Endothelial cell of hepatic sinusoid (primary cell): ENCODE results near the gene PHLDB2.
"Not testable (repeated sequence)": the region's sequence is repeated elsewhere in the genome, so short reads cannot be mapped to it uniquely, and the experiment has no call there.

Experiments used
- in situ Hi-C: cut with HindIII; loops from 2 replicates; pipeline ENCODE4 v1.10.0; 2017; ENCODE audit warnings: low sequenced_read_pairs

The PHLDB2 gene

DNA sequence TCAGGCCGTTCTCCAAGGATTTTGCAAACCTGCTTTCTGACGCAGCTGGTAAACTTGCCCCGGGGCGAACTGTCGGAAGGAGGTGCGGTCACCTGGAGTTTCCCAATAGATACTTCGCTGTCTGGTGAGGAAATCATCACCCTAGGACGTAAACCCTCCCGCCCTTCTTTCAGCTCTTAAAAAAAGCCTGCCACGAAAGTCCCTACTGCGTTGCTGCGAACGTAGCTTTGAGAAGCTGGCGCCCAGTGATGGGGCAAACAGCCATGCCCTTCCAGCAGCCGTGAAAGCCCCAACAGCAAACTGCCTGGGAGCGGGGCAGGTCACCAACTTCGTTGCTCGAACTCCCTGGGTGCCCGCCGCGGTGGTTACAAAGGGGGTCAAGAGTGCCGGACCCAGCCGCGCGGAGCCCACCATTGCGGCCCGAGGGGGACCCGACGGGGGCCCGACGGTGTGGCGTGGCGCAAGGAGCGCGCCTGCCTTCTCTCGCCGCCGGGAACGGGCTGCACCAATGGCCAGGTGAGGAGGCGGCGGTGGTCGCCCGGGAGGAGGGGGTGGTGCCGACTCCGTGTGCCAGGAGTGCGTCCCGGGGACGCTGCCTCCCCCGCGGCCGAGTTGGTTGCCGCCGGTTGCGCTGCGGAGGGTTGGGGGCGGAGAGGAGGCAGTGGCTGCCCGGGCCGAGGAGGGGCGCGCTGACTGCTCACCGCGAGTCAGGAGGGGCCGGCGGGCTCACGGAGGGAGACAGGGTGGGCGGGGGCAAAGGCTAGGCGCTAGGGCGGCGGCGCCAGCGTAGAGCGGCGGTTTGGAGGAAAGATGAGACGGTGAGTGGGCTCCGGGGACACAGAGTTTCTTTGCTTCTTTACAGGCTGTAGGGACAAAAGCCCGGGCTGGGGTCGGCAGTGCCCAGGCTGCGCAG, at the start of gene PHLDB2:
Gene PHLDB2, plus strand, starts transcription at position 205 of the 913 bp plus-strand sequence. CDS start 24,813 bp downstream, outside the sequence.
- in situ Hi-C loops: no loop called here

DNA sequence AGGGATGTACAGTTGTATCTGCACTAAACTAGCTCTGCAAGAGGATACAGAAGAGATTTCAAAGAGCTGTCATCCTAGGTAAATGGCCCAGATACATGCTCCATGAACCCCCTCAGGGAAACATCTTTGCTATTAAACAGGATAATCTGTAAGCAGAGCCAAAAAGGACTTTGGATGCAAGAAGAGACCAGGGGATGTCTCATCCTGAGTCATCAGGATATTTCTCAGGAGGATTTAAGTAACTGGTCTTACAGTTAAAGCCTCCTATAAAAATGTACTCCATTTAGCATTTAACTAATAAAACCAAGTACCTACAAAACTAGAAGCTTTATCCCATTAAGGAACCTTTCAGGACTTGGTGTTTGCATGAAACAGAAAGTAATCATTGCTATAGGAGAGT, 48.2 kb upstream of the PHLDB2 start:
- in situ Hi-C loops: no loop called here

DNA sequence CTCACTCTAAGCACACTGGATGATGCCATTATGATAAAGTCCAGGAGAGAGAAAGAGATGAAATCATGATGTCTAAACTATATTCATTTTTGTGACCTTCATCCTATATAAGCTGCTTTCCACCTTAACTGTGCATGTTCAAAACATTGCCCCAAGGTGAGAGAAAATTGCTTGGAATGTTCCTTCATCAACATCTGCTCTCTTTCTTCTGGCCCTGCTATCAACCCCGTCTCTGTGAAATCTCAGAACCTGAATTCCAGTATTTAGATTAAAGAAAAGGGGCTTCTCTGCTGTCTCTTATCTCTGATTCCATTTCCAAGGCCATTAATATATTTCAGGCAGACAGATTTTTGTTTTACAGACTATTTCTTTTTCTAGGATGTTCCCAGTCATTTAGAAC, 47.3 kb upstream of the PHLDB2 start:
- in situ Hi-C loops: no loop called here

DNA sequence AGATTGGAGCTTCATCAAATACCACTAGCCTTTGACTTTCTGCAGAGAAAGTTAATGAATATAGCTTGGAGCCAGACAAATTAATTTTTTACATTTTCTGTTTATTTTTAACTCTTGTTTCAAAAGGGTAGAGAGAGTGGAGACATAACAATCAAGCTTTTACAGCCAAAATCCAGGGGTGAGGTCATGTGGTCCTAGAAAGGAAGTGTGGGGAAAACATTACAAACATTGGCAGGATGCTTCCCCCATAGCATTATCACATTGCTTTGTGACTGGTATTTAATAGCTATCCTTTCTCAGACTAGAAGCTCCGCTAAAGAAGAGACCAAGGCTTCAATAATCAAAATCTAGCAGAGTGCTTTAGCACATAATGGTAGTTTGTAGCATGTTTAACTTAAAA, 46.4 kb upstream of the PHLDB2 start:
- in situ Hi-C loops: no loop called here

DNA sequence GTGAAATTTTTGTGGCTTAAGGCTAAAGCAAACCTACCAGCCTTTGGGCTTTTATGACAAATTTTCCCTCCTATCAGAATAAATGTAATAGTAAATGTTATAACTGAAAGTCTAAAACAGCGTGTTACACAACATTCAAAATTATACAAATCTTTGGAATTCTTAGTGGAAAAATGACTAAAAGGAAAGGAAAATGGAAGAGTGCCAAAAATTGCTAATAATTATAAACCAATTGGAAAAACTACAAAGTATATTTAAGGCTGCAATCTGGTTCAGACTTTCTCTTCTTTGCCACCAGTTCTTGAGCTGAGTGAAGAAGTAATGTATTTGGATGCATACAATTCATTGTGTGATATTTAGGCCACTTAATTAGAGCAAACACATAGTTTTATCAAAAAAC, 45.6 kb upstream of the PHLDB2 start:
- in situ Hi-C loops: no loop called here

DNA sequence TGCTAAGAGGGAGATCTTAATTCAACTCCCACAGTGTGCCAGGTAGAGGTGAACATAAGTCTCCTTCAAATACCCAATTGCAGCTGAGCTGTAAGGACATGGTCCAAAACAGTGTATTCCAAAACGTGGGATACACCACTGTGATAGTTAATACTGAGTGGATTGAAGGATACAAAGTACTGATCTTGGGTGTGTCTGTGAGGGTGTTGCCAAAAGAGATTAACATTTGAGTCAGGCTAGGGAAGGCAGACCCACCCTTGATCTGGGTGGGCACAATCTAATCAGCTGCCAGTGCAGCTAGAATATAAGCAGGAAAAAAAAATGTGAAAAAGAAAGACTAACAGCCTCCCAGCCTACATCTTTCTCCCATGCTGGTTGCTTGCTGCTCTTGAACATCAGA, 45.1 kb upstream of the PHLDB2 start:
- in situ Hi-C loops: no loop called here

DNA sequence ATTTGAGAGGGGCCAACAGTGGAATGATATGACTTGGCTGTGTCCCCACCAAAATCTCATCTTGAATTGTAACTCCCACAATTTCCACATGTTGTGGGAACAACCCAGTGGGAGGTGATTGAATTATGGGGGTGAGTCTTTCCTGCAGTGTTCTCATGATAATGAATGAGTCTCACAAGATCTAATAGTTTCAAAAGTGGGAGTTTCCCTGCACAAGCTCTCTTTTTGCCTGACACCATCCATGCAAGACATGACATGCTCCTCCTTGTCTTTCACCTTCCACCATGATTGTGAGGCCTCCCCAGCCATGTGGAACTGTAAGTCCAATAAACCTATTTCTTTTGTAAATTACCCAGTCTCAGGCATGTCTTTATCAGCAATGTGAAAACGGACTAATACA, 42.3 kb upstream of the PHLDB2 start:
- in situ Hi-C loops: not testable (repeated sequence)

DNA sequence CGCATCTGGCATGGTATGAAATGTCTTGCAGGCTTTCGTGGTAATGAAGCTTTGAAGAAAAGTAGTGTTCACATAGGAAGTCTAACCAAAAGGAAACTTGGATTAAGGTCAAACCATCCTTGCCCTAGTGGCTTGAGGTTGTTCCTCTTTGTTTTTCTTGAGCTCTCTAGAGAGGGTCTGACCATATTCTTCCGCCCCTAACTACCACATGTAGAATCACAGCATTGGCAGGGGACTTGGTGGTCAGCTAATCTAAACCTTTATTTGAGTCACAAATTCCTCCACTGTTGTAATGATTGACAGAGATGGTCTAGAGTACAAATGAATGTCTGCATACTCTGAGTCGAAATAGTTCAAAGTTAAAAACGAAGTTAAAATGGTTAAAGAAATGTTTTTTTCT, 39.1 kb upstream of the PHLDB2 start:
- in situ Hi-C loops: no loop called here

DNA sequence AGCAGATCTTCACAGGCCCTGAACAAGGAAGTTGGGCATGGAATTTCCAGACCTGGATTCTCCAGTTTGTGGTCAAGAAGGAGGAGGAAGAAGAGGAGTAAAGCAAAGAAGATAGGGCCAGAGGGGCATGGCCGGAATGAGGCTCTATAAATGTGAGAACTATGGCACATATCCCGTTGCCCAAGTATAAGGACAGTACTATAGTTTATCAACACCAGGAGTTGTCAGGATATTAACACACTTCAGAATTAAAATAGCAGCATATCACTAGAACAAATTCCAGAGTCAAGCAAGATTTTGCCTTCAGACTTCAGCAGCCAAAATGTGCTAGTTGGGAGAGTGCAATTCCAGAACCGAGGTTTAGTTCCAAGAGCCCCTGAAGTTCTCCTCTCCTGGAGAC, 38.4 kb upstream of the PHLDB2 start:
- in situ Hi-C loops: no loop called here

DNA sequence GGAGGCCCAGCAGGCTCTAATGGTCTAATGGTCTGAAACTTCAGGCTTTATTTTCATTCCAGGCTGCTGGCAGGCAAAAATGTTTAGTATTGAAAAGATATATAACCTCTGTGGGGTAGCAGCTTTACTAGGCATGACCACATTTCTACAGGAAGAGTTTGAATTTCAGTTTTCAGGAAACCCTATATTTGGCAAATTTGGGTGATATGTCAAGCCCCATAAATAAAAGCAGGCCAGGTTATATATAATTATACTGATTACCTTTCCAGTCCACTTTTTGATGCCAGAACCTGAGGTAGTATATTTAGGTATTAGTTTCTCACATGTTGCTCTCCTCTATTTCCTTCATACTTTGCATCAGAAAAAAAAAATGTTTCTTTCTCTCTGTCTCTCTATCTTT, 37.2 kb upstream of the PHLDB2 start:
- in situ Hi-C loops: no loop called here

DNA sequence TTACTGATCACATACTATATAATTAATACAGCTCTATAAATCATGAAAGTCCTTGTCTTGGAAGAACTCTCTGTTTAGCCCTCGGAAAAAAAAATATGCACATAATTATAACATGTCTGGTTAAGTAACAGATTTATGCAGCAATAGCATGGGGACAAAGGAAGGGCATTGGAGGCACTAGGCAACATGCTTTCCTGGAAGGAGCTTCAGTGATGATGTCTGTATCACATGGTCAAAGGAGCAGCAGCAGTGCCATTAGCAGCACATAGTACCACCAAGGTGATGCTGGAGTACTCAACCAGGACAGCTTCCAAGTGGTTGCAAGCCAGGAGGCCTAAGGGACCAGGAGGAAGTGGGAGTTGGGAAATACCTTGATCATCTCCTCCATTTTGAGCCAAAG, 36.3 kb upstream of the PHLDB2 start:
- in situ Hi-C loops: no loop called here

DNA sequence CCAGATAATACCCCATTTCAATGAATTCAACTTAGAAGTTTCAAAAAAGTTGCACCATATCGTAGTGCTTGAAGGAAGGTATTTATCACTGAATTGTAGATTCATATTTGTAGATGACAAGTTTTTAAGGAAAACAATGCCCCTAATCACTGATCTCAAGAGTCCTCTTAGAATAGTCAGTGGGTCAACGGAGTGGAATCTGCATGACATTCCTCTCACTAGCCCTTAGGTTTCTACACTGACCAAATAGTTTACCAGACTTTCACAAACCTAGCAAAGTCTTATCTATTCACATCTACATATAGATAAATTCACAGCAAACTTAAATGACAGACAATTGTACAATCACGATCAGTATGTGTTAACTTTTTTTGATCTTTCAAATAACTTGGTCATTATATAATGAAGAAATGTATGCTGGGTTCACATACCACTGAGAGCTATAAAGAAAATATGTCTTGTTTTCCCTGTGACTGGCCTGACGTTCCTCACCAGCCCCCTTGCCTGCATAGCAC, 35.7 kb upstream of the PHLDB2 start:
- in situ Hi-C loops: no loop called here

DNA sequence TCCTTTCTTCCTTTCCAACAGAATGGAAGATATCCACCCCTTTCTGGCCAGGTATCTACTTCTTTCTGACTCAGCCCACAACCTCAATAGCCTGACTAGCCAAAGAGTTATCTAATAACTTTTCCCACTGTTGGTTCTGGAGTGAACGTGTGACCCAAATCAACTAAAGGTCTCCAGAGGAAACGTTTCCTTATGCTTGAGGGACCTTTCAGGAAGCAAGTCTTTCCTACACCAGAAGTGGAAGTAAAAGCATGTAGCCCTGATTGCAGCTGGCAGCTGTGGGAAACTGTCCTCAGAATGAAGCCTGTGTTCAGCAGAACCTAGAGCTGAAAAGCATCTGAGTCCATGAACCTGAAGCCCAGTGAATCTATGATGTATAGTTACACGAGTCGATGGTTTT, 34.7 kb upstream of the PHLDB2 start:
- in situ Hi-C loops: no loop called here

DNA sequence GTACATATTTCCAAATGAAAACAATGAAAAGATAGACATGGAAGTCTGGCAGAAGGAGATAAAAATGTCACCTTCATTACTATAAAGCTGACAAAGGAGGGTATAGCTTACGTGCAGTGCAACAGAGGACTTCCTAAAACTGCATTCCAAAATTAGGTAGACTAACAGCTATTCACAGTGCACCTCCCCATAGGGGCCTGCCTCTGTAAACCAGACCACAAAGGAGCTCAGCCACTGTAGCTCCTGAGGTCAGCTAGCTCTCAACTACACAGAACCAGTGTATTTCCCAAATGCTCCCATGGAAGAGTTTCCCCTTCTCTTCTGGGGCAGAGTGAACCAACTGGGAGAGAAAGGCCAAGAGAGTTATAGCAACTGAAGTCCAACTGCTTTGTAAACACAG, 31.2 kb upstream of the PHLDB2 start:
- in situ Hi-C loops: no loop called here

DNA sequence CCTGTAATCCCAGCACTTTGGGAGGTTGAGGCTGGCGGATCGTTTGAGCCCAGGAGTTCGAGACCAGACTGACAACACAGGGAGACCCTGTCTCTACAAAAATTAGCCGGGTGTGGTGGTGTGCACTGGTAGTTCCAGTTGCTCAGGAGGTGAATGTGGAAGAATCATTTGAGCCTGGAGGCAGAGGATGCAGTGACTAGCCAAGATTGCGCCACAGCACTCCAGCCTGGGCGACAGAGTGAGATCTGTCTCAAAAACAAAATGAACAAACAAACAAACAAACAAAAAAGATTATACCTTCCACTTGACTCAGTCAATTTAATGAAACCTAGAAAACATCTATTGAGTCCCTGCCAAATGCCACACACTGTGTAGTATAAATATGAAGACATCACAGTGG, 30.5 kb upstream of the PHLDB2 start:
- in situ Hi-C loops: no loop called here

DNA sequence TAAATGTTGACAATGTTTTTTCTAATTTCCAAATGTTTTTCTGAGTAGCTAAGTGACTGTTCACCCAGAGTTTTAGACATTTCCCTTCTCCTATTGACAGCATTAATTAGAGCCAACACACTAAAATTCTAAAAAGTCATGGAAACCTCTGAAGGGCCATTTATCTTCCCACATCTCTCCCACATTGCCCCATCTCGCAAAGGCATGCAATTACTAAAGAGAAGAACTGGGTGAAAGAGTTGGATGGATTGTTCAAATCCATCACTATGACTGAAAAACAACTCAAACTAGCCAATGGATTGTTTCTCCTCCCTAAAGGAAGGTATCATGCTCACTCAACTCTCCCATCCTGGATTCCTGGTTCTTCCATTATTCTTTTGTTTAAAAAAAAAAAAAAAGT, 30.0 kb upstream of the PHLDB2 start:
- in situ Hi-C loops: no loop called here

DNA sequence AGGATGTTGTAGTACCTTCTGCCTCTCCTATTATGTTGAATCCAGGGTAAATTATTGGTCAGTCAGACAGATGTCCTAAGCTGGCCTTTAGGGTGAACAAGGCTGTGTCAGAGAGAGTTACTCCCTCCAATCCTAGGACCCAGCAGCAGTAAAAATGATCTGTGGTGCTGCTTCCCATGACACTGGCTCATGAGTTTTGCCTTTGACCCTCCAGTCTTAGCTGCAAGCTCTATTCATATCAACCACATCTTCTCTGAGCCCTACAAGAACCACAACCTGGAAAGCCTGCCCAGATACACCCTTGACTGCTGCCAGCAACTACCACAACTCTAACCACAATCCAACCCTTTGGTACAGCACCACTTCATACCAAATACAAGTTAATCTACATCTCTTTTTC, 27.2 kb upstream of the PHLDB2 start:
- in situ Hi-C loops: no loop called here

DNA sequence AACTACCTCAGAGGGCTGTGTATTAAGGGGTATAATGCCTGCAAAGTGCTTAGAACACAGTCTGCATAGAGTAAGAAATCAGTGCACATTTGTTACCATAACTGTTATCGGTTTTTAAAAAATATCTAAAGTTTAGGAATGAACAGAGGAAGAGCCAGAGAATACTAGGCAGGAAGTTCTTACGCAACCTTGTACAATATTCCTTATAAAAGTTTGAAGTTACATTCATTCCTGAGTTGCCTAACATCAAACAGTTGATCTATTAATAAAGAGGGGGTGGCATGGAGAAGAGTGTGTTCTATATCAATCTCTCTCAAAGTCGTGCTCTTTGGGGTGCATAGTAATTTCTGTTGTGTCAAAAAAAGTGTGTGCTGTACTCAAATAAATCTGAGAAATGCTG, 22.0 kb upstream of the PHLDB2 start:
- in situ Hi-C loops: no loop called here

DNA sequence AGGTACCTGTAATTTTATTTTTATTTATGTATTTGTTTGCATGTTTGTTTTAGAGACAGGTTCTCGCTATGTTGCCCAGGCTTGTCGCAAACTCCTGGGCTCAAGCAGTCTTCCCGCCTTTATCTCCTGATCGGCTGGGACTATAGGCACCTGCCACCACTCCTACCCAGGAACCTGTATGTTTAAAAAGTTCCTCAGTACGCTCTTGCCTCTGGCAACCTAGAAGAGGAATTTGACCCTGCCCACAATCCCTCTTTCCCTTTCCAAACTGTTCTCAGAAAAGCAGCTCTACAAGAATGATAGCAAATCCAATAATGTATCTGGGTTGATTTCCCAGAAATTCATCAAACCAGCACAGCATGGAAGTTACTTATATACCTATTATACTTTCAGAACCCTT, 20.9 kb upstream of the PHLDB2 start:
- in situ Hi-C loops: no loop called here

DNA sequence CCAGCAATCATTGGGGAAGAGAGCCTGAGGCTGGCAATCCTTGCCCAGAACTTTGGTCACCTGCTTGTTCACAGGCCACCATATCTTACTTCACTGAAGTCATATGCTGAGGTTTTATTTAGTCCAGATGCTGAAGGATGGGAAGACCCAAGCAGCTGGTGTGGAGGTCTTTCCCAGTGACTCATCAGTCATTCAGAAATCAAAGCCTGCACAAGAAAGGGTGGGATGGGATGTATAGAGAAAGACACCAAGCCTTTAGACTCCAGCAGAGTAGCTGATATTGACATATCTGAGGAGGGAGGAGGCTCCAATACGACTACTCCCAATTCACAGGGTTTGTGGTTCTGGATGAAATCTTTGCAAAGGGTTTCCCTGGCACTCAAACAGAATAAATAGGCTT, 13.0 kb upstream of the PHLDB2 start:
- in situ Hi-C loops: no loop called here

DNA sequence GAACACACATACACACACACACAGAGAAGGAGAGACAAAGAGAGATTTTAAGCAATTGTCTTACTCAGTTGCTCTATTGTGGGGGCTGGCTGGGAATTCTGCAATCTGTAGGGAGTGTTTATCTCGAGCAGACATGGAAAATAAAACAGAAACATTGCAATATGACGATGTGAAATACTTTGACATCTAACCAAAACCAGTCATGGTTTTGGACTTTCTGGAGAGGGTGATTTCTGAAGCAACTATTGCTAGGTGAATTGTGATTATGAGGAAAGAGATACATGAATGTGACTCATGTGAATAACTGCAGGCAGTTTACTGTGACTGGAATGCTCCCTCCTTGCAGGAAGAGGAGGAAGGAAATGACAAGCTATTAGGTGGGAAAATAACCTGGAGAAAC, 12.3 kb upstream of the PHLDB2 start:
- in situ Hi-C loops: no loop called here

DNA sequence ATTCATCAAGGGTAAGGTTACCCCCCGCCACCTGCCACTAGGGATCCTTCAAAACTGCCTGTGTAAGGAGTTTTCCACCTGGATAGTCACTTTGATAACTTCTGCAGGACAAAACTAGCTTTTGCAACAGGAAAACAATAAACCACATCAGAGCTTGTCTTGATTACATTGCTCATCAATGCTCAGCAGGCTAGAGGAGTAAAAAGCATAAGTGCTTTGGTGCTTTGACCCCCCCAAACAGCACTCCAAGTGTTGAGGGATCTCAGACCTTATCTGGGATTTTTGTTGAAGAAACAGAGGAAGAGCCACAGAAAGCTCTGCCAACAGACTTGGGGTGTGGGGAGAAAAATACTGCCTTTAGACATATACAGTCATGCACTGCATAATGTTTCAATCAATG, 10.8 kb upstream of the PHLDB2 start:
- in situ Hi-C loops: no loop called here

DNA sequence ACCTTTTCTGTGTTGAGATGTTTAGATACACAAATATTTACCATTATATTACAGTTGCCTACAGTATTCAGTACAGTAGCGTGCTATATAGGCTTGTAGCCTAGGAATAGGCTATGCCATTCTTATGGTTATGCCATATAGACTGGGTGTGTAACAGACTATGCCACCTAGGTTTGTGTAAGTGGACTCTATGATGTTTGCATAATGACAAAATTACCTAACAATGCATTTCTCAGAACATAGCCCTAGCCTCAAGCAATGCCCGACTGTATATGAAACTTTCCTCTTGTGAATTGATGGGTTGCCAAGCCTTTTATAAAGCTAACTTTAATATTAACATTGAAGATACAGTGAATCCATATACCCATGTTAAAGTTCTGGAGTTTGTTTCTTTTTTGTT, 10.3 kb upstream of the PHLDB2 start:
- in situ Hi-C loops: no loop called here
